Superior temporal gyrus (tissue), 1 donor: ENCODE results near the gene ROBO1.
A peak's percentile ranks its signal among the peaks of the same experiment; 100 is the strongest.

ENCODE experiments used
- DNase-seq: peaks from one replicate; pipeline ENCODE4 v3.0.0-alpha.2; 2016; ENCODE audit errors: extremely low spot score

ROBO1 gene

DNA sequence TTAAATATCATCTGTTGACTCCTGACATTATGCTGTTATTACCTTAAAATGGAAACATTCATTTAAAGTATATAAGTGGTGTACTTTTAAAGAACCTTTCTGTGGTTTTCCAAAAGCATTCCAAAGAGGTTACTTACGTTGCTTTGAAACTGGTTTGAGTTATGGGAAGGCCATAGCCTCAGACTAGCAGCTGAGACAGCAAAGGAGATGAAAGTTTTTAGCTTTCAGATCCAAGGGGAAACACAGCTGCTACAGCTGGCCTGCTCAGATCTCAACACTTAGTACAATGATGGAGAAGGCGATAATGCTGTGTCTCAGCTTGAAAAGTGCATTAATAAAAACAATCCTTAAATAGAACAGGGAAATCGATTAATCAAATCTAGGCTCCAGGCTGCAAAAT, 921.1 kb downstream of the ROBO1 start:
- DNase-seq: no peak

DNA sequence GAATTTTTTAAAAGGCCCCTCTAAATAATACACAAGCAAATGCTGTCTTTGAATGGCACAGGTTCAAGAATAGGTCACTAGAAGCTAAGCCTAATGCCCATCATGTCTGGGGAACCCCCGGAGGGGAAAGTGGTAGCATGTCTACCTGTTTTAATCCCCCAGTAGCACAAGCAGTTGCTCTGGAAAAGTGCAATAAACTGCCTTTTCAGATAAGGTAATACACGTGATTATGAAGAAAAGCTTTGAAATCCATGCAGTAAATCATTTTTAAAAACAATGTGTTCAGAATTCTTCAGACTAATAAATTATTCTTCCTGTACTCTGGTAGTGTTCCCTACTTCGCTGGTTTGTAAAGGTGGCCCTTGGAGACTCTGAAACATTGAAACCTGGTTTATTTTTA, 922.2 kb downstream of the ROBO1 start:
- DNase-seq: no peak

DNA sequence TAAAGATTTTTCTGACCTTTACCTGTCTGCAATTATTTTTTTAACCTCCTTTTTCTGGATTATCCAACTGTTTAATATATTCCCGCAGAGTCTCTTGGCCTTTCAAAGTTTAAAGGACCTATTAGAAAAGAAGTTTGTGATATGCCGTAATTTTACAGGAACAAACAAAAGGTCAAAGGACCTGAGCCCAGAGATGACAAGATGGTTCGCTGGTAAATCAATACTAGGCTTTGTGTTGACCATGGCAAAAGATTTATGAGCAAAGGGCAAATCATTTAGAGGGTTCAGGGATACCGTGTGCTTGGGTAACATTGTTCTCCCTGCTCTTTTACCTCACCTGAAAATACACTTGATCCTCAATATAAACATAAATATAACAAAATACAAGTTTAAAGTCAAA, 923.5 kb downstream of the ROBO1 start:
- no peak for DNase-seq

DNA sequence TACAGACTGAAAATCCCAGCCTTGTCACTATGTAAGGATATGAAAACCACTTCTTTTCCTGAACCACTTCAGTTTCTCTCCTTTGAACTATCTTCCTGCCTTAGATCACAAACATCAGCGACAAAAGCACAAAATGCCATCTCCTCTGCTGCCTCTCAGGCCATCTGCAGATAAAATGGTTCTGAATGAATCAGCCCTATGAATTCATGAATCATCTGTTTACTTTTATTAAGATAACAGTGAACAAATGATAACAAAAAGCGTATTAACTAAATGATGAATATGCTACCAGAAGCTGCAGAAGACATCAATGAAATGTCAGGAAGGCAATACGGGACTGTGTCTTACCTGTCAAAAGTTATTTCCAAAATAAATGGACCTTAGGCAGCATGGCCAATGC, 928.1 kb downstream of the ROBO1 start:
- no peak for DNase-seq

DNA sequence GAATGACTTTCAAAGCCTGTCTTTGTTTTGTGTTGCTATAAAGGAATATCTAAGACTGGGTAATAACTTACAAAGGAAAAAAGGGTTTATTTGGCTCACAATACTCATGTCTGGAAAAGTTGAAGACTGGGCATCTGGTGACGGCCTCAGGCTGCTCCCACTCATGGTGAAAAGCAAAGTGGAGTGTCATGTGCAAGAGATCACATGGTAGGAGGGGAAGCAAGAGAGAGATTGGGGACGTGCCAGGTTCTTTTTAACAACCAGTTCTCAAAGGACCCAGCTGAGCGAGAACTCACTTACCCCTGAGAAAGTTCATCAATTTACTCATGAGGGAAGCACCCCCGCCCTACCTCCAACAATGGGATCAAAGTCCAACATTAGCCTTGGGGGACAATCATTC, 929.4 kb downstream of the ROBO1 start:
- no peak for DNase-seq

DNA sequence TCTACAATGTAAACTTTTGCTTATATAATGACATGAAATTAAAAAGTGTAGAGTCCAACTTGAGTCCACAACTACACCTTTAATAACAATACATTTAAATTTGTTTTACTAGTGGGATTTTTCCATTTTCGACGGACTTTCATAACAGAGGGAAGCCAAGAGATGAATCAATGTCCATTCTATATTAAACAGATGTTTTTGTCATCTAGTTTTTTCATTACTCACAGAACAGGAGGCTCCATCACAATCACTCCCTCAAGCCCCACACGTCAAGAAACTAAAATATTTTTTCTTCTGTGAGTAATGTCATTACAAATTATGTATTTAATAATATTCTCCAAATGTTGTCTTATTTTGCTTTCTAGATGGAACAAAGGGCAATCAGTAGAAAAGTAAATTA, 932.9 kb downstream of the ROBO1 start:
- DNase-seq: no peak

DNA sequence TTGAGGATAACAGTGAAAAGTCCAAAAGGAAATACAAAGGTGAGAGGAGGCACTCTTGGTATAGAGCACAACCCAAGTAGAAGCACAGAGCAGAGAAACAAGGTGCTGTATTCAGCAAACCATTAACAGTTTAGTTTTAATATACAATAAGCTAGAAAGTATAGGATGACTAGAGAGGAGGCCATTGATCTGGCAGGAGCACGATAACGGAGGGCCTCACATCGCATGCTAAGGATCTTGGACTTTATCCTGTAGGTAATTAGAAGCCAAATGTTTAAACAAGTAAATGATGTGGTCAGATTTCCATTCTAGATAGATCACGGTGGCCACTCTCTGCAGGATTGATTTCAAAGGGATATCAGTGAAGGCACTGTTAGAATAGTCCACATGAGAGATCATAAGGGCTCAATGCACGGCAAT, 935.0 kb downstream of the ROBO1 start:
- DNase-seq: no peak

DNA sequence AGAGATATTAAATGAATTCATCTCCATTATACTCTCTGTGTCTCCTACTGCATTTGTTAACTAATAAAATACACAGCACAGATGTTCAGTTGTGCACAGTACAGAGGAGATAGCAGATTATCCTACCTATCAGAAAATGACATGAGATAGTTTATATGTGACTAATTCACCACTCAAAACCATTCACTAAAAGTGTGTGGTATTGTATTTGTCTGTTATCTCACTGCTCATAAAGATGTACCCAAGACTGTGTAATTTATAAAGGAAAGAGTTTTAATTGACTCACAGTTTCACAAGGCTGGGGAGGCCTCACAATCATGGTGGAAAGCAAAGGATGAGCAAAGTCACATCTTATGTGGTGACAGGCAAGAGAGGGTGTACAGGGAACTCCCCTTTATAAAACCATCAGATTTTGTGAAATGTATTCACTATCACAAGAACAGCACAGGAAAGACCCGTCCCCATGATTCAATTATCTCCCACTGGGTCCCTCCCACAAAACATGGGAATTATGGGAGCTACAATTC, 936.3 kb downstream of the ROBO1 start:
- DNase-seq: no peak

DNA sequence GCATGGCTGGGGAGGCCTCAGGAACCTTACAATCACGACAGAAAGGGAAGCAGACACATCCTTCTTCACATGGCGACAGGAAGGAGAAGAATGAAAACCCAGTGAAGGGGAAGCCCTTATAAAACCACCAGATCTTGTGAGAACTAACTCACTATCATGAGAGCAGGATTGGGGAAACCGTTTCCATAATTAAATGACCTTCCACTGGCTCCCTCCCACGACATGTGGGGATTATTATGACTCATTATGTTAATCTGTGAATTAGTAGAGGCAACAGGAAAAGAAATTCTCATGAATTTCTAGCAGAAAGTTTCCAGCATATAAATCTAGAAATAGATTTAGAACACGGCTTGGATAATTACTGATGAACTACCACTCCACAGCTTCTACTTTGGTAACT, 937.3 kb downstream of the ROBO1 start:
- DNase-seq: no peak

DNA sequence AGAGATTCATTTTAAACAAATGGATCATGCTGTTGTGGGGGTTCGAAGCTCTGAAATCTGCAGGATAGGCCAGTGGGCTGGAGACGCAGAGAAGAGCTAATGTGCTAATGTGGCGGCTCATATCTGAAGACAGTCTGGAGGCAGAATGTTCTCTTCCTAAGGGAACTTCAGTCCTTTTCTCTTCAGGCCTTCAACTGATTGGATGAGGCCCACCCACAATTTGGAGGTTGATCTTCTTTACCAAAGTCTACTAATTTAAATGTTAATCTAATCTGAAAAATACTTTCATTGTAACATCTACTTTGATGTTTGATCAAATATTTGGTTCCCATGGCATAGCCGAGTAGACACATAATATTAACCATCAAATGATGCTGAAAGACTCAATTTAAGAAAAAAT, 940.2 kb downstream of the ROBO1 start:
- DNase-seq: no peak

DNA sequence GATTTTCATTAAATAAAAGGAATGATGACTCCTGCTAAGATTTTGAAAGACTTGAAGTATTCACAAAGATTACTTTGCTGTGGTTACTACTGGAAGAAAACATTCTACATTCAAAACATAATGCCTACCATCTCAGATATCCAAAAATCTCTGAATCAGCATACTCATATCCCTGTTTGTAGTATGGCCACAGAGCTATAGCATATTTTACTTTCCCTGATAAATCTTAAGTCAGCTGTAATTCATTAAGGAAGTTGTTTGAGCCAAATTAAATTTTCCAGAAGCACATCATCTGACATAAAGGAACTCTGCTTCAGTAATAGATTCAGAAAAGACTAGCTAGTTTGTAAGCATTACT, 942.0 kb downstream of the ROBO1 start:
- DNase-seq: no peak

DNA sequence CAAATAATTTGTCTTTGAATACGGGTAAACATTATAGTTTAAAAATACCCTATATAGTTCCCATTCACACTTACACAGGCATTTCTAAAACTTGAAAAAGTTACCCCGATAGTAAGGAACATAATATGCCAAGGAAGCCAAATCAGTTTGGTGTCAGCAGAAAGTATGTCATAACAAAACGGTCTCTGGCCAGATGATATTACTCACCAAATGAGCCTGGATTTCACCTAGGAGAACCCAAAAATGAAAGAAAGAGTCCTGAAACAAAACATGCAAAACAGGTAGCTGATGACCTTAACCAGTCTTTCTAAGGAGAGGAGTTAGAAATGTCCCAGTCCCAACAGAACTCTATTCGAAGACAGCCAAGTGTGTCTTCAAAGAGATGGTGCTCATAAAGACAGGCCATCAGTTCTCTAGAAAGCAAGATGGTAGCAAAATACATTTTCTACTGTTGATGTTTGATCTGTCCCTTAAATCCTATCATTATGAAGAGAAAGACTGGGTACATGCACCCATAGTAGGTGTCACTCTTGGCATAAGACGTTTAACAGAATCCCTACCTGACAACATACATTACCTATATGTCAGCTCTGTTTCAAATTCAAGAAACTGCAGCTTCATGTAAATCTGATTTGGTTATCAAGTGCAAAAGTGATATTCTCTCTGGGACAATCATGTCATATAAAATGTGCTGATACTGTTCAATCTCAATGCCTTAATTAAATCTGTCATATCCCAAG, 942.5 kb downstream of the ROBO1 start:
- DNase-seq: no peak

DNA sequence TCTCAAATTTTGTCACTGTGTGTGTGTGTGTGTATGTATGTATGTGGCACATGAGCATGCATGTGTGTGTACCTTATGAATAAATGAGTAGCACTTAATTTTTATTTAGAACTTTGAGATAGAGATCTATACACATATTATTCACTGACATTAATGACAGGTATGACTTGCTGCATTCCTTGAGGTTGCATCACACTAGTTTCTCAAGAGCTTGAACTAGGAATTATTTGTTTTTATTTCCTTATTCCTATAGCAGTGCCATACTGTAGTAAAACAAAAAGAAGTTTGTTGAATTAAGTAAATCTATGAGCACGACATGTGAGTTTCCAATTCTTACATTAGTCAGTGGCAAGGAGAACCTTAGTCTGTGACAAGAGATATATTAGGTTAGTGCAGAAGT, 943.9 kb downstream of the ROBO1 start:
- DNase-seq: no peak

DNA sequence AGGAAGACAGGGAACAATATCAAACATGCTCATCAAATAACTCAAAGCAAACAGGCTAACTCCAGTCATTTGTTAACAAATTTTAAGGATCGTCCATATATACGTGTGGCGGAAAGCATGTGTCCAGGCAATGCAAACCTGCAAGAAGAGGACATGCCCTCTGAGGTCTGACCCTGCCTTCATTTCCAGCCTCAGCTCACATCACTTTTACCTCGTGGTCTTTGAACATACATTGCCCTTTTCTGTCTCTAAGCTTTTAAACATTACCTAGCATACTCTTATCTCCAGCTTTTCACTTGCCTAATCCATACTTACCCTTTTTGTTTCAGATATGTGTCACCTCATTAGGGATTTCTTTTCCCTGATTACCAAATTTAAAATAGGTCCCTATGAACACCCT, 944.4 kb downstream of the ROBO1 start:
- no peak for DNase-seq

DNA sequence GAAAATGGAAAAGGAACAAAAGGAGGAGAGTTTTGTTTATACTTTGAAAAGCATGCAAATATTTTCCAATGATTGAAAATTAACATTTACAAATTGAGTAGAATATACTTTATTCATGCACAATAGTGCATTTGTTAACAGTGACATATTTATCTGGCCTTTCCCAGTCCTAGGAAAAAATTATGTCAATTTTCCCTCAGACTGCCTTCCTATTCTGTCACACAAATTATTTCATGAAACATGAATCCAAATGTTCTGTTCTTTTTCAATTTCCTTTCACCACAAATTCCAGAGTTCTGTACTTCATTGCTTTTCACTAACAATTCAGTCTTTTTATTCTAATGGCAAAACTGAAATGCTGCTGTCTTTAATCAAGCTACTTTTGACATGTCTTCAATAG, 945.1 kb downstream of the ROBO1 start:
- DNase-seq: no peak

DNA sequence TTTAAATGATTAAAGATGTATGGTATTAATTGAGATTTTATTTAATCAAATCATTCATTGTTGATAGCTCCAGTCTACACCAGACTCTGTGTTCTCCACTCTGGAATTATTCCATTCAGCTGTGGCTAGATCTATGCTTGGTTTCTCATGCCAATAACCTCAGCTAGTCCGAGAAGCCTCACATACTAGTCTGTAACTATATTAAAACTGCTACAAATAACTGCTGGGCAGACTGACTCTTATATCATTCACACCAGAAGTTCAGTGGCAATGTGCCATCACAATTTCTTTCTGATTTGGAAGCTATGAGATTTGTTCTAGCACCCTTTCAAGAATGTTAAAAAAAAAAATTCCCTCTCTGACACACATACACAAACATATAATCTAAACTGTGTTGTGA, 947.3 kb downstream of the ROBO1 start:
- peak; percentile 68 for DNase-seq

DNA sequence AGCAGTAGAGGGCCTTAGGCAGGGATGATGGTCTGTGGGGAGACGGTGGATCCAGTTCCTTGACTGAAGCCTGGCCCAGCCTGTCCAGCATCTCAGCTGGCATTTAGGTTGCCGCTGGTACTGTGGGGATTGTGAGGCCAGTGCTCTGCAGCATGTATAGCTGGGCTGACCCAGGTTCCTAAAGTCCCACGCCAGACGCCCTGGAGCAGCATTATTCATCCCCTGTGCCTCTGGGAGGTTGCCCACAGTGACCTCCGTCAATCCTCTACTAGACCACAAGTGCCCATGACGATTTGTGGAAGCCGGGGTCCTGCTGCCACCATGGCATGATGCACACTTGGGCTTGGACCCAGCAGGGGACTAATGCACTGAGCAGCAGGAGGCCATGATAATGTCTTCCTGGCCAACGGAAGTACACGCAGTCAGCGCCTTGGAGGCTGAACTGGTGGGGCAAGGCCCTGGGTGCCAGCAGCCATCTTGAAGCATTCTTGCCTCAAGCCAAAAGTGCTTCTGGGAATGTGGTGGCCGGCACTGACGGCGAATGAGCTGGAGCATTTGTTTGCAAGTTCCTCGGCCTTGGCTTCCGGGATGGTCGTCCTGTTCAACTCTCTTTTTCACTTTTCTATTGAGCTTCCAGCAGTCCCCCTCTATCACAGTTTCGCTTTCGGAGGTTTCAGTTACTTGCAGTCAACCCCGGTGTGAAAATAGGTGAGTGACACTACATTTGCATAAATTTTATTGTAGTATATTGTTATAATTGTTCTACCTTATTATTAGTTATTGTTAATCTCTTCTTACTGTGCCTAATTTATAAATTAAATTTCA, 949.4 kb downstream of the ROBO1 start:
- no peak for DNase-seq

DNA sequence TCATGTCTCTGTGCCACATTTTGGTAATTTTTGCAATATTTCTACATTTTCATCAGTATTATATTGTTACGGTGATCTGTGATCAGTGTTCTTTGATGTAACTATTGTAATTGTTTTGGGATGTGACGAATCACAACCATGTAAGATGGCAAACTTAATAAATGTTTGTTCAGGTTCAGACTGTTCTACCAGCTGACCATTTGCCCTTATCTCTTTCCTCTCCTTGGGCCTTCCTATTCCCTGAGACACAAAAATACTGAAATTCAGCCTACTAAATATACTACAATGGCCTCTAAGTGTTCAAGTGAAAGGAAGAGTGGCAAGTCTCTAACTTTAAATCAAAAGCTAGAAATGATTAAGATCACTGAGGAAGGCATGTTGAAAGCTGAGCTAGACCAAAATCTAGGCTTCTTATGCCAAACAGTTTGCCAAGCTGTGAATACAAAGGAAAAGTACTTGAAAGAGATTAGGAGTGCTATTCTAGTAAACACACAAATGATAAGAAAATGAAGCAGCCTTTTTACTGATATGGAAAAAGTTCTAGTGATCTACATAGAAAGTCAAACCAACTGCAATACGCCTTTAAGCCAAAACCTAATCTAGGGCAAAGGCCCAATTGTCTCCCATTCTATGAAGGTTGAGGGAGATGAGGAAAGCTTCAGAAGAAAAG, 952.8 kb downstream of the ROBO1 start:
- no peak for DNase-seq

DNA sequence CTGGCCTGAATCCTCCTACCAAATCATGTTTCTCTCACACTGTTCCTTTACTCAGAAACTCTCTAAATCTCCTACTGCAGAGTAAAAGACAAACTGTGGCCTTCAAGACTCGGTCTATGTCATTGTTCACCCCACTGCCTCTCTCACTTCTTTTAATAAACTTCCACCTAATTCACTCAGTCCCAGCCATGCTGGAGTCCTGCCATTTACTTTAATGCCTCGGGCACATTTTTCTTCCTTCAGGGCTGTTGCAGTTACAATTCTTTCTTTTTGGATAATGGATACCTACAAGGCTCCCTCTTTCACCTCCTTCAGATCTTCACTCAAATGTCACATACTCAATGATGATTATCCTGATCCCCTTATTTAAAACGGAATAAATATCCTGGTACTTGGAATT, 955.6 kb downstream of the ROBO1 start:
- DNase-seq: no peak

DNA sequence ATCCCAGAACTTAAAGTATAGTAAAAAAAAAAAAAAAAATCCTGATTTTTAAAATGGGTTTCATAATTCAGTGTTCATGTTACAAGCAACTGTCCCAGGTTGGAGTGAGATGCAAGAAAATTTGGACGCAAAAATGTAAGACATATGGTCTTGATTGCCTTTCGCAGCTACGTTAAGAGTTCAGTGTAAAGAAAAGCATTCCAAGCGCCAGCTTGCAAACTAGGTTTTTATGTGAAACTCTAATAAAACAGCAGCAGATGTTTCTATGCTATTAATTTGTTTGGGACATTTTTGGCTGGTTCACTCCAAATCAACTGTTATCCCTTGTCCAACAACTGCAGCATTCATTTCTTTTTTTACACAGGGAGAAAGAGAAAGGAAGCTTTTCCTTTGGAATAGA, 957.8 kb downstream of the ROBO1 start:
- DNase-seq: no peak

DNA sequence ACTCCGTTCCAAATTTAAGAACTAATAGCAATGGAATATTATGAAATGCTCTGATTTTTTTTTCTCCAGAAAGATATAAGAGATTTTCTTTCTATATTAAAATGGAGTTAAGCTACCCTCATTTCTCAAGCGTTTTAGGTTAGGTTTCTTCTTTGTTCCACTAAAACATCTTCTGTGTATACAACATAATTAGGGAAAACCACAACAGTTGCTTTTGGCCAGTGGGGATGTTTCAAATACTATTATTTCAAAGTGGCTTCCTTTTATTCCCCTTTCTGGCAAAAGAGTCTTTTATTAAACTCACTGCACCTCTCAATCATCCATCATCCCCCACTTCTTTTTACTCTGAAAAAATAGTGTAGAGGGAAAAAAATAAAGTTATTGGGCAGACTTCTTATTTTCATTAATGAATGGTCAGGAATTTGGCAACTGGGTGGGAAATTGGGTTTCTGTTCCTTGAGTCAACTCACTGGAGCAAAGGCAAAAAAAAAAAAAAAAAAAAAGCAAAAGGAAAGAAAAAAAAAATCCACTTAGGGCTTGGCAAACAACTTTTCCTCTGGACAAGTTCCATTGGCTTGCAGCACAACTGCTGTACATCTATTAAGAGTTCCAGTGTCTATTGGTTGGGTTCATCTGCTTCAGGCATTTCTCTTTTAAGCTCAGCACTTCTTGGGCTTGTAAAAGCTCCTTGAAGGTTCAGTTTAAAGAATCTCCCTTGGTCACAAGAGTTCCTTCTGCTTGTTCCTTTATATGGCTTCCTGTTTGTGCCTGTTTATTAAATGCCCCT, 963.4 kb downstream of the ROBO1 start:
- no peak for DNase-seq

DNA sequence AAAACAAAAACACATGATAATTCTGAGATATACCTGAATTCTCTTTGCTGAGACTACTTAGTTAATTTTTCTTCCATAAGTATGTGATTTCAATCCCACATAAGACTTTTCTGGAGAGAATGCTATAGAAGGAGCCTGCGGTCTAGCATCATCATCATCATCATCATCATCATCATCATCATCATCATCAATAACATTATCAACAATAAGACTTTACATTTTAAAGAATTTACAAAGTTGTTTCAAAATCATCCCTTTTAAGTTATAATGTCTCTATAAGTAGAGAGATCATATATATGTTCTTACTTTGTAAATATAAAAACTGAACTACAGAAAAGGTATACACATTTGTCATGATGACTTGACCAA, 965.3 kb downstream of the ROBO1 start:
- DNase-seq: no peak
